ENCODE results near the gene LCAT.

The LCAT gene

GRCh38 chr16:67942200-67942509, 1.8 kb downstream of the LCAT start:
- H3K23ac ChIP-seq (ENCODE audit: low read length in 2 of 2): no peak overlapping the region
- no peak overlapping the region for H4K91ac ChIP-seq (ENCODE audit: low read length)
- no peak overlapping the region for H3K4me2 ChIP-seq (ENCODE audit: low read length, poor library complexity, severe bottlenecking)
- H3K4ac ChIP-seq (ENCODE audit: low read depth in 1 of 2, low read length in 2 of 2): no peak overlapping the region
- no peak overlapping the region for H3K18ac ChIP-seq (ENCODE audit: low read depth in 1 of 2, low read length in 2 of 2)
- WGBS: 87% methylated on average over 6 of the region's 6 CpGs
- H3K14ac ChIP-seq (ENCODE audit: low read length in 2 of 2): no peak overlapping the region
- H3K27ac ChIP-seq (ENCODE audit: low read length, poor library complexity, severe bottlenecking): no peak overlapping the region
- H3K9ac ChIP-seq (ENCODE audit: low read length): no peak overlapping the region
- H3K36me3 ChIP-seq (ENCODE audit: control insufficient read depth in 1 of 2, insufficient read depth in 2 of 2, low read depth in 1 of 2, low read length in 2 of 2): peaks cover 70 to 79% of the 10 kb centered on the region in 2 experiments
- no peak overlapping the region for H2BK5ac ChIP-seq (ENCODE audit: low read depth, low read length, poor library complexity, severe bottlenecking)
- no peak overlapping the region for H3K4me3 ChIP-seq (ENCODE audit: insufficient read depth in 1 of 2, low read depth in 1 of 2, low read length in 2 of 2)
- H2BK15ac ChIP-seq (ENCODE audit: low read depth, poor library complexity, severe bottlenecking): no peak overlapping the region
- H2AFZ ChIP-seq (ENCODE audit: low read depth, low read length): no peak overlapping the region
- H3K27me3 ChIP-seq (ENCODE audit: control insufficient read depth in 1 of 2, insufficient read depth in 1 of 2, low read length in 2 of 2): no peaks in the 10 kb centered on the region
- H2BK12ac ChIP-seq (ENCODE audit: low read length in 2 of 2): no peak overlapping the region
- H2BK120ac ChIP-seq (ENCODE audit: low read depth, low read length): no peak overlapping the region
- H3K4me1 ChIP-seq (ENCODE audit: control insufficient read depth, insufficient read depth, low read depth, low read length): peaks cover 23% of the 10 kb centered on the region
- H3K9me3 ChIP-seq (ENCODE audit: control insufficient read depth, low read length): no peaks in the 10 kb centered on the region
- DNase-seq: peak; percentile 50
- no peak overlapping the region for H2AK5ac ChIP-seq (ENCODE audit: low read length, severe bottlenecking)
- no peak overlapping the region for H4K8ac ChIP-seq (ENCODE audit: low read length)
- H3K79me1 ChIP-seq (replicated peaks; ENCODE audit: low read length, poor library complexity, severe bottlenecking): peaks cover 22% of the 10 kb centered on the region

GRCh38 chr16:67941469-67942199, 2.3 kb downstream of the LCAT start:
- Histone ChIP-seq H2BK15ac (ENCODE audit: low read depth, poor library complexity, severe bottlenecking) (no peak overlapping the region), H3K79me1 (replicated peaks; ENCODE audit: low read length, poor library complexity, severe bottlenecking) (peaks cover 21% of the 10 kb centered on the region), H3K27ac (ENCODE audit: low read length, poor library complexity, severe bottlenecking) (no peak overlapping the region), H4K91ac (ENCODE audit: low read length) (no peak overlapping the region), H2BK12ac (ENCODE audit: low read length in 2 of 2) (no peak overlapping the region), H3K14ac (ENCODE audit: low read length in 2 of 2) (no peak overlapping the region), H2AFZ (ENCODE audit: low read depth, low read length) (no peak overlapping the region), H3K9me3 (ENCODE audit: control insufficient read depth, low read length) (no peaks in the 10 kb centered on the region), H3K23ac (ENCODE audit: low read length in 2 of 2) (no peak overlapping the region), H3K4me2 (ENCODE audit: low read length, poor library complexity, severe bottlenecking) (no peak overlapping the region), H3K36me3 (ENCODE audit: control insufficient read depth in 1 of 2, insufficient read depth in 2 of 2, low read depth in 1 of 2, low read length in 2 of 2) (peaks cover 64 to 74% of the 10 kb centered on the region in 2 experiments), H2BK5ac (ENCODE audit: low read depth, low read length, poor library complexity, severe bottlenecking) (no peak overlapping the region), H3K9ac (ENCODE audit: low read length) (no peak overlapping the region), H4K8ac (ENCODE audit: low read length) (no peak overlapping the region), H2BK120ac (ENCODE audit: low read depth, low read length) (no peak overlapping the region), H3K4me1 (ENCODE audit: control insufficient read depth, insufficient read depth, low read depth, low read length) (peaks cover 27% of the 10 kb centered on the region), H2AK5ac (ENCODE audit: low read length, severe bottlenecking) (no peak overlapping the region), H3K18ac (ENCODE audit: low read depth in 1 of 2, low read length in 2 of 2) (no peak overlapping the region), H3K4me3 (ENCODE audit: insufficient read depth in 1 of 2, low read depth in 1 of 2, low read length in 2 of 2) (no peak overlapping the region), H3K27me3 (ENCODE audit: control insufficient read depth in 1 of 2, insufficient read depth in 1 of 2, low read length in 2 of 2) (no peaks in the 10 kb centered on the region), H3K4ac (ENCODE audit: low read depth in 1 of 2, low read length in 2 of 2) (no peak overlapping the region)
- DNase-seq: no peak
- 90% methylated on average over 9 of the region's 9 CpGs for WGBS

GRCh38 chr16:67940446-67941089, 3.4 kb downstream of the LCAT start:
- Histone ChIP-seq H2AFZ (ENCODE audit: low read depth, low read length) (no peak overlapping the region), H3K9me3 (ENCODE audit: control insufficient read depth, low read length) (no peaks in the 10 kb centered on the region), H3K27ac (ENCODE audit: low read length, poor library complexity, severe bottlenecking) (no peak overlapping the region), H3K14ac (ENCODE audit: low read length in 2 of 2) (no peak overlapping the region), H3K18ac (ENCODE audit: low read depth in 1 of 2, low read length in 2 of 2) (no peak overlapping the region), H2BK15ac (ENCODE audit: low read depth, poor library complexity, severe bottlenecking) (no peak overlapping the region), H3K4me2 (ENCODE audit: low read length, poor library complexity, severe bottlenecking) (no peak overlapping the region), H3K23ac (ENCODE audit: low read length in 2 of 2) (no peak overlapping the region), H3K4me3 (ENCODE audit: insufficient read depth in 1 of 2, low read depth in 1 of 2, low read length in 2 of 2) (no peak overlapping the region), H3K36me3 (ENCODE audit: control insufficient read depth in 1 of 2, insufficient read depth in 2 of 2, low read depth in 1 of 2, low read length in 2 of 2) (peaks cover 54 to 63% of the 10 kb centered on the region in 2 experiments), H3K9ac (ENCODE audit: low read length) (no peak overlapping the region), H3K4me1 (ENCODE audit: control insufficient read depth, insufficient read depth, low read depth, low read length) (peaks cover 26% of the 10 kb centered on the region), H2BK120ac (ENCODE audit: low read depth, low read length) (no peak overlapping the region), H3K79me1 (replicated peaks; ENCODE audit: low read length, poor library complexity, severe bottlenecking) (peaks cover 13% of the 10 kb centered on the region), H2AK5ac (ENCODE audit: low read length, severe bottlenecking) (no peak overlapping the region), H2BK12ac (ENCODE audit: low read length in 2 of 2) (no peak overlapping the region), H4K8ac (ENCODE audit: low read length) (no peak overlapping the region), H3K4ac (ENCODE audit: low read depth in 1 of 2, low read length in 2 of 2) (no peak overlapping the region), H3K27me3 (ENCODE audit: control insufficient read depth in 1 of 2, insufficient read depth in 1 of 2, low read length in 2 of 2) (no peaks in the 10 kb centered on the region), H2BK5ac (ENCODE audit: low read depth, low read length, poor library complexity, severe bottlenecking) (no peak overlapping the region), H4K91ac (ENCODE audit: low read length) (no peak overlapping the region)
- DNase-seq: no peak
- WGBS: 93% methylated on average over 4 of the region's 5 CpGs

GRCh38 chr16:67939507-67940445, 4.1 kb downstream of the LCAT start:
- Histone ChIP-seq H3K4me1 (ENCODE audit: control insufficient read depth, insufficient read depth, low read depth, low read length) (peaks cover 33% of the 10 kb centered on the region), H2BK12ac (ENCODE audit: low read length in 2 of 2) (peak overlapping the region in 1 of 2 experiments; percentile 51), H3K9ac (ENCODE audit: low read length) (no peak overlapping the region), H4K91ac (ENCODE audit: low read length) (no peak overlapping the region), H2AK5ac (ENCODE audit: low read length, severe bottlenecking) (no peak overlapping the region), H3K79me1 (replicated peaks; ENCODE audit: low read length, poor library complexity, severe bottlenecking) (peaks cover 16% of the 10 kb centered on the region), H4K8ac (ENCODE audit: low read length) (no peak overlapping the region), H3K27me3 (ENCODE audit: control insufficient read depth in 1 of 2, insufficient read depth in 1 of 2, low read length in 2 of 2) (no peaks in the 10 kb centered on the region), H2AFZ (ENCODE audit: low read depth, low read length) (no peak overlapping the region), H2BK5ac (ENCODE audit: low read depth, low read length, poor library complexity, severe bottlenecking) (no peak overlapping the region), H3K4ac (ENCODE audit: low read depth in 1 of 2, low read length in 2 of 2) (no peak overlapping the region), H3K36me3 (ENCODE audit: control insufficient read depth in 1 of 2, insufficient read depth in 2 of 2, low read depth in 1 of 2, low read length in 2 of 2) (peaks cover 46 to 55% of the 10 kb centered on the region in 2 experiments), H3K4me3 (ENCODE audit: insufficient read depth in 1 of 2, low read depth in 1 of 2, low read length in 2 of 2) (no peak overlapping the region), H3K14ac (ENCODE audit: low read length in 2 of 2) (peak overlapping the region in 1 of 2 experiments; percentile 26), H2BK15ac (ENCODE audit: low read depth, poor library complexity, severe bottlenecking) (no peak overlapping the region), H3K27ac (ENCODE audit: low read length, poor library complexity, severe bottlenecking) (no peak overlapping the region), H3K4me2 (ENCODE audit: low read length, poor library complexity, severe bottlenecking) (no peak overlapping the region), H3K18ac (ENCODE audit: low read depth in 1 of 2, low read length in 2 of 2) (no peak overlapping the region), H2BK120ac (ENCODE audit: low read depth, low read length) (no peak overlapping the region), H3K23ac (ENCODE audit: low read length in 2 of 2) (no peak overlapping the region), H3K9me3 (ENCODE audit: control insufficient read depth, low read length) (no peaks in the 10 kb centered on the region)
- DNase-seq: no peak
- WGBS: 96% methylated on average over 33 of the region's 33 CpGs

Measured in mesenchymal stem cell (in vitro differentiated cells and primary cell).